ENCODE data around the gene TMEM39A. TPM values are rescaled to one million over a fixed set of nuclear protein-coding genes. Genes with fewer than 3 reads are reported as not detected.

TMEM39A gene
- total and polyA plus RNA-seq, 4 donors = 4.7 to 69.2 (median 17.5) TPM

DNA sequence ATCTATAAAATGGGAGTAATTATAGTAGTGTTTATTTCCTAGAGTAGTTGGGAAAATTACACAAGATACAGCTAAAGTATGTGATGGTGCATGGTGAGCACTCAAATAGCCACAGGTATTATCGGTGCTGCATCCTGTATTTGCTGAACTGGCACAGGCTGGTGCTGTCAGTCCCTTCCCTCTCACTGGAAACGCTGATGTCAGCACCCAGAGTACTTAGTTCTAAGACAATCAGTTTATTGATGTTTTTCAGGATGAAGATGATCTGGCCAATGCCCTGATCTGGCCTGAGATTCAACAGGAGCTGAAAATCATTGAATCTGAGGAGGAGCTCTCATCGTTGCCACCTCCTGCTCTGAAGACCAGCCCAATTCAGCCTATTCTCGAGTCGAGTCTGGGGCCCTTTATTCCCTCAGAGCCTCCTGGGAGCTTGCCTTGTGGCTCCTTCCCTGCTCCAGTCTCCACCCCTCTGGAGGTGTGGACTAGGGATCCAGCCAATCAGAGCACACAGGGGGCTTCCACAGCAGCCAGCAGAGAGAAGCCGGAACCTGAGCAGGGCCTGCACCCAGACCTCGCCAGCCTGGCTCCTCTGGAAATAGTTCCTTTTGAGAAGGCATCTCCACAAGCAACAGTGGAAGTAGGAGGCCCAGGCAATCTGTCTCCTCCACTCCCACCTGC lies 49.7 kb downstream of the TMEM39A start:
- Histone ChIP-seq H3K36me3 (ENCODE audit: control insufficient read depth in 4 of 4, insufficient read depth in 3 of 4, low read depth in 1 of 4, low read length in 3 of 4) (peaks cover 2 to 4% (median 2%) of the 10 kb centered on the region in 4 donors), H3K9ac (ENCODE audit: low read depth in 1 of 2, low read length in 2 of 2) (no peak overlapping the region), H3K4me1 (ENCODE audit: control insufficient read depth in 4 of 4, insufficient read depth in 4 of 4, low read length in 3 of 4) (no peaks in the 10 kb centered on the region), H3K4me3 (ENCODE audit: low read depth in 1 of 3, low read length in 3 of 3) (no peak overlapping the region), H3K9me3 (ENCODE audit: control insufficient read depth in 4 of 4, low read length in 3 of 4) (no peaks in the 10 kb centered on the region), H3K27ac (ENCODE audit: low read depth in 1 of 2, low read length in 2 of 2) (no peak overlapping the region), H3K27me3 (ENCODE audit: control insufficient read depth in 4 of 4, insufficient read depth in 4 of 4, low read length in 3 of 4) (no peaks in the 10 kb centered on the region)
- WGBS = 89% methylated on average over 7 of the region's 7 CpGs
- TF ChIP-seq TAF1 (conservative IDR thresholded peaks at IDR 0.05) = no peak
- no peak for TF ChIP-seq JUND (IDR thresholded peaks at IDR 0.05)
- no peak for TF ChIP-seq YY1 (IDR thresholded peaks at IDR 0.05)
- no peak for TF ChIP-seq RAD21 (IDR thresholded peaks at IDR 0.05)
- TF ChIP-seq, protein P1, sequence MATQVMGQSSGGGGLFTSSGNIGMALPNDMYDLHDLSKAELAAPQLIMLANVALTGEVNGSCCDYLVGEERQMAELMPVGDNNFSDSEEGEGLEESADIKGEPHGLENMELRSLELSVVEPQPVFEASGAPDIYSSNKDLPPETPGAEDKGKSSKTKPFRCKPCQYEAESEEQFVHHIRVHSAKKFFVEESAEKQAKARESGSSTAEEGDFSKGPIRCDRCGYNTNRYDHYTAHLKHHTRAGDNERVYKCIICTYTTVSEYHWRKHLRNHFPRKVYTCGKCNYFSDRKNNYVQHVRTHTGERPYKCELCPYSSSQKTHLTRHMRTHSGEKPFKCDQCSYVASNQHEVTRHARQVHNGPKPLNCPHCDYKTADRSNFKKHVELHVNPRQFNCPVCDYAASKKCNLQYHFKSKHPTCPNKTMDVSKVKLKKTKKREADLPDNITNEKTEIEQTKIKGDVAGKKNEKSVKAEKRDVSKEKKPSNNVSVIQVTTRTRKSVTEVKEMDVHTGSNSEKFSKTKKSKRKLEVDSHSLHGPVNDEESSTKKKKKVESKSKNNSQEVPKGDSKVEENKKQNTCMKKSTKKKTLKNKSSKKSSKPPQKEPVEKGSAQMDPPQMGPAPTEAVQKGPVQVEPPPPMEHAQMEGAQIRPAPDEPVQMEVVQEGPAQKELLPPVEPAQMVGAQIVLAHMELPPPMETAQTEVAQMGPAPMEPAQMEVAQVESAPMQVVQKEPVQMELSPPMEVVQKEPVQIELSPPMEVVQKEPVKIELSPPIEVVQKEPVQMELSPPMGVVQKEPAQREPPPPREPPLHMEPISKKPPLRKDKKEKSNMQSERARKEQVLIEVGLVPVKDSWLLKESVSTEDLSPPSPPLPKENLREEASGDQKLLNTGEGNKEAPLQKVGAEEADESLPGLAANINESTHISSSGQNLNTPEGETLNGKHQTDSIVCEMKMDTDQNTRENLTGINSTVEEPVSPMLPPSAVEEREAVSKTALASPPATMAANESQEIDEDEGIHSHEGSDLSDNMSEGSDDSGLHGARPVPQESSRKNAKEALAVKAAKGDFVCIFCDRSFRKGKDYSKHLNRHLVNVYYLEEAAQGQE (IDR thresholded peaks at IDR 0.05) = no peak
- TF ChIP-seq, protein P2, sequence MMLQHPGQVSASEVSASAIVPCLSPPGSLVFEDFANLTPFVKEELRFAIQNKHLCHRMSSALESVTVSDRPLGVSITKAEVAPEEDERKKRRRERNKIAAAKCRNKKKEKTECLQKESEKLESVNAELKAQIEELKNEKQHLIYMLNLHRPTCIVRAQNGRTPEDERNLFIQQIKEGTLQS (IDR thresholded peaks at IDR 0.05) = no peak
- TF ChIP-seq HNF4G (IDR thresholded peaks at IDR 0.05) = no peak
- TF ChIP-seq, protein P3, sequence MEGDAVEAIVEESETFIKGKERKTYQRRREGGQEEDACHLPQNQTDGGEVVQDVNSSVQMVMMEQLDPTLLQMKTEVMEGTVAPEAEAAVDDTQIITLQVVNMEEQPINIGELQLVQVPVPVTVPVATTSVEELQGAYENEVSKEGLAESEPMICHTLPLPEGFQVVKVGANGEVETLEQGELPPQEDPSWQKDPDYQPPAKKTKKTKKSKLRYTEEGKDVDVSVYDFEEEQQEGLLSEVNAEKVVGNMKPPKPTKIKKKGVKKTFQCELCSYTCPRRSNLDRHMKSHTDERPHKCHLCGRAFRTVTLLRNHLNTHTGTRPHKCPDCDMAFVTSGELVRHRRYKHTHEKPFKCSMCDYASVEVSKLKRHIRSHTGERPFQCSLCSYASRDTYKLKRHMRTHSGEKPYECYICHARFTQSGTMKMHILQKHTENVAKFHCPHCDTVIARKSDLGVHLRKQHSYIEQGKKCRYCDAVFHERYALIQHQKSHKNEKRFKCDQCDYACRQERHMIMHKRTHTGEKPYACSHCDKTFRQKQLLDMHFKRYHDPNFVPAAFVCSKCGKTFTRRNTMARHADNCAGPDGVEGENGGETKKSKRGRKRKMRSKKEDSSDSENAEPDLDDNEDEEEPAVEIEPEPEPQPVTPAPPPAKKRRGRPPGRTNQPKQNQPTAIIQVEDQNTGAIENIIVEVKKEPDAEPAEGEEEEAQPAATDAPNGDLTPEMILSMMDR (IDR thresholded peaks at IDR 0.05; ENCODE audit: low read depth, low read length, missing input control) = no peak
- TF ChIP-seq, protein P4, sequence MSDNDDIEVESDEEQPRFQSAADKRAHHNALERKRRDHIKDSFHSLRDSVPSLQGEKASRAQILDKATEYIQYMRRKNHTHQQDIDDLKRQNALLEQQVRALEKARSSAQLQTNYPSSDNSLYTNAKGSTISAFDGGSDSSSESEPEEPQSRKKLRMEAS (IDR thresholded peaks at IDR 0.05) = no peak
- no peak for TF ChIP-seq FOXA1 (IDR thresholded peaks at IDR 0.05)
- TF ChIP-seq SP1 (IDR thresholded peaks at IDR 0.05) = no peak
- no peak for TF ChIP-seq RXRA (IDR thresholded peaks at IDR 0.05)
- no peak for TF ChIP-seq EGR1 (IDR thresholded peaks at IDR 0.05; ENCODE audit: low read depth in 2 of 2)
- no peak for TF ChIP-seq GABPA (IDR thresholded peaks at IDR 0.05 in 1 of 2, conservative IDR thresholded peaks at IDR 0.05 in 1 of 2)
- TF ChIP-seq FOXA2 (IDR thresholded peaks at IDR 0.05) = no peak
- DNase-seq (ENCODE audit: low spot score) = no peak

DNA sequence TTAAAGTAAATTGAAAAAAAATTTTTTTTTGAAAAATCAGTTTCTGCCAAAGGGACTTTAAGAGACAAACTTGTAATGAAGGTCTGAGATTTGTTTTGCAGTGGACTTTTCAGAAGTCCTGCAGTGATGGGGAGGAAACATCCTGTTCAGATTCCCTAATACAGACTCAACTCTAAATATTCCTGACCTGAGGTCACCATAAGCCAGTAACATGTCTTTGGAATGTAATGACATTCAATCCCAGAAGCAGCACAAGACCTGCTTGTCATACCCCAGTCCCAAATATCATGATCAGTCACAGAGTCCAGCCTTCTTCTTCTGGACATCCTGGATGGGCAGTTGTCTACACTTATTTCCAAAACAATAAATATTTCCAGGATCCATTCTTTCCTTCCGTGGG lies 53.6 kb downstream of the TMEM39A start:
- Histone ChIP-seq H3K9me3 (ENCODE audit: control insufficient read depth in 4 of 4, low read length in 3 of 4) (no peaks in the 10 kb centered on the region), H3K4me3 (ENCODE audit: low read depth in 1 of 3, low read length in 3 of 3) (no peak overlapping the region), H3K4me1 (ENCODE audit: control insufficient read depth in 4 of 4, insufficient read depth in 4 of 4, low read length in 3 of 4) (no peaks in the 10 kb centered on the region), H3K36me3 (ENCODE audit: control insufficient read depth in 4 of 4, insufficient read depth in 3 of 4, low read depth in 1 of 4, low read length in 3 of 4) (peaks cover 0 to 2% (median 2%) of the 10 kb centered on the region in 4 donors), H3K9ac (ENCODE audit: low read depth in 1 of 2, low read length in 2 of 2) (no peak overlapping the region), H3K27ac (ENCODE audit: low read depth in 1 of 2, low read length in 2 of 2) (no peak overlapping the region), H3K27me3 (ENCODE audit: control insufficient read depth in 4 of 4, insufficient read depth in 4 of 4, low read length in 3 of 4) (no peaks in the 10 kb centered on the region)
- TF ChIP-seq RAD21 (IDR thresholded peaks at IDR 0.05) (no peak), SP1 (IDR thresholded peaks at IDR 0.05) (no peak), NR2F2 (IDR thresholded peaks at IDR 0.05) (no peak), GABPA (IDR thresholded peaks at IDR 0.05 in 1 of 2, conservative IDR thresholded peaks at IDR 0.05 in 1 of 2) (no peak), HNF4A (conservative IDR thresholded peaks at IDR 0.05) (no peak), RXRA (IDR thresholded peaks at IDR 0.05) (no peak), HNF4G (IDR thresholded peaks at IDR 0.05) (no peak), FOXA2 (IDR thresholded peaks at IDR 0.05) (no peak), JUND (IDR thresholded peaks at IDR 0.05) (no peak), FOXA1 (IDR thresholded peaks at IDR 0.05) (no peak), YY1 (IDR thresholded peaks at IDR 0.05) (no peak)
- TF ChIP-seq, protein P1 (IDR thresholded peaks at IDR 0.05) = no peak
- TF ChIP-seq, protein P4 (IDR thresholded peaks at IDR 0.05) = no peak
- TF ChIP-seq, protein P5, sequence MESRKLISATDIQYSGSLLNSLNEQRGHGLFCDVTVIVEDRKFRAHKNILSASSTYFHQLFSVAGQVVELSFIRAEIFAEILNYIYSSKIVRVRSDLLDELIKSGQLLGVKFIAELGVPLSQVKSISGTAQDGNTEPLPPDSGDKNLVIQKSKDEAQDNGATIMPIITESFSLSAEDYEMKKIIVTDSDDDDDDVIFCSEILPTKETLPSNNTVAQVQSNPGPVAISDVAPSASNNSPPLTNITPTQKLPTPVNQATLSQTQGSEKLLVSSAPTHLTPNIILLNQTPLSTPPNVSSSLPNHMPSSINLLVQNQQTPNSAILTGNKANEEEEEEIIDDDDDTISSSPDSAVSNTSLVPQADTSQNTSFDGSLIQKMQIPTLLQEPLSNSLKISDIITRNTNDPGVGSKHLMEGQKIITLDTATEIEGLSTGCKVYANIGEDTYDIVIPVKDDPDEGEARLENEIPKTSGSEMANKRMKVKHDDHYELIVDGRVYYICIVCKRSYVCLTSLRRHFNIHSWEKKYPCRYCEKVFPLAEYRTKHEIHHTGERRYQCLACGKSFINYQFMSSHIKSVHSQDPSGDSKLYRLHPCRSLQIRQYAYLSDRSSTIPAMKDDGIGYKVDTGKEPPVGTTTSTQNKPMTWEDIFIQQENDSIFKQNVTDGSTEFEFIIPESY (IDR thresholded peaks at IDR 0.05) = no peak
- WGBS = 92% methylated on average over 1 of the region's 1 CpG
- no peak for DNase-seq (ENCODE audit: low spot score)

All from liver (tissue), 9 donors.